ENCODE measurements around the gene RNF214.

Gene RNF214

DNA sequence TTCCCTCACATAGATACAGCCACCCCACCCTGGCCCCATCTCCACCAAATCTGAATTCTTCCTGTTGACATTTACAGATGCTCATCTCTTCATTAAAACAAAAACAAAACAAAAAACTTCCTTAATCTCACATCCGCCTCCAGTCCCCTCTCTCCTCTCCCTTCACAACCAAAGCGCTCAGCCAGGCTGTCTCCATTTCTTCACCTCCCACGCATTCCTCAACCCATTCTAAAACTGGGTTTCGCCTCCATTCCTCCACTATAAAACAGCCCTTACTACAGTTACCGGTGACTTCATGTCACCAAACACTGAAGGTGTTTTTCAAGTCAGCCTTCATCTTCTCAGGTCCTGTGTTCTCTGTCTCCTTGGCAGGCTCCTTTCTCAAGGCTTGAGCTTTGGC, 68.3 kb downstream of the RNF214 start:
- TF ChIP-seq, protein P1, sequence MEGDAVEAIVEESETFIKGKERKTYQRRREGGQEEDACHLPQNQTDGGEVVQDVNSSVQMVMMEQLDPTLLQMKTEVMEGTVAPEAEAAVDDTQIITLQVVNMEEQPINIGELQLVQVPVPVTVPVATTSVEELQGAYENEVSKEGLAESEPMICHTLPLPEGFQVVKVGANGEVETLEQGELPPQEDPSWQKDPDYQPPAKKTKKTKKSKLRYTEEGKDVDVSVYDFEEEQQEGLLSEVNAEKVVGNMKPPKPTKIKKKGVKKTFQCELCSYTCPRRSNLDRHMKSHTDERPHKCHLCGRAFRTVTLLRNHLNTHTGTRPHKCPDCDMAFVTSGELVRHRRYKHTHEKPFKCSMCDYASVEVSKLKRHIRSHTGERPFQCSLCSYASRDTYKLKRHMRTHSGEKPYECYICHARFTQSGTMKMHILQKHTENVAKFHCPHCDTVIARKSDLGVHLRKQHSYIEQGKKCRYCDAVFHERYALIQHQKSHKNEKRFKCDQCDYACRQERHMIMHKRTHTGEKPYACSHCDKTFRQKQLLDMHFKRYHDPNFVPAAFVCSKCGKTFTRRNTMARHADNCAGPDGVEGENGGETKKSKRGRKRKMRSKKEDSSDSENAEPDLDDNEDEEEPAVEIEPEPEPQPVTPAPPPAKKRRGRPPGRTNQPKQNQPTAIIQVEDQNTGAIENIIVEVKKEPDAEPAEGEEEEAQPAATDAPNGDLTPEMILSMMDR (IDR thresholded peaks at IDR 0.05), result no peak

- TF ChIP-seq, protein P1 (IDR thresholded peaks at IDR 0.05), result no peak
Observed at GRCh38 chr11:117302228-117302627, 69.8 kb downstream of the RNF214 start.

DNA sequence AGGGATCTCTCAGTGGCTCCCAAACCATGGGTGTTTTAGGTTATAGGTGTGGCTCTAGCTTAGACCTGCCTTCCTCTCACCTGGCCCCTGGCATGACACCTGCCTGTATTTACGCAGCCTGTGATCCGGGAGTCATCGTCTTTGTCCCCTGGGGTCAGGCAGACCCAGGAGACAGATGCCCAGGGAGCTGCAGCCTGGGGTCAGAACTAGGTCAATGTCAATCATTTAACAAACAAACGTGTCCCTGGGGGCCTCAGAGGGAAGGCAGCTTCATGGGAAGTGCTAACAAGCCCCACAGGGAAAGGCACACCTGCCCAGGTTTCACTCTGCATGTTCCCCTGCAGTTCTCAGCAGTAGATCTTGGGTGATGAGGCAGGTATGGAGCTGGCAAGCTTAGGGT, 70.6 kb downstream of the RNF214 start:
- TF ChIP-seq, protein P1 (IDR thresholded peaks at IDR 0.05), result no peak

DNA sequence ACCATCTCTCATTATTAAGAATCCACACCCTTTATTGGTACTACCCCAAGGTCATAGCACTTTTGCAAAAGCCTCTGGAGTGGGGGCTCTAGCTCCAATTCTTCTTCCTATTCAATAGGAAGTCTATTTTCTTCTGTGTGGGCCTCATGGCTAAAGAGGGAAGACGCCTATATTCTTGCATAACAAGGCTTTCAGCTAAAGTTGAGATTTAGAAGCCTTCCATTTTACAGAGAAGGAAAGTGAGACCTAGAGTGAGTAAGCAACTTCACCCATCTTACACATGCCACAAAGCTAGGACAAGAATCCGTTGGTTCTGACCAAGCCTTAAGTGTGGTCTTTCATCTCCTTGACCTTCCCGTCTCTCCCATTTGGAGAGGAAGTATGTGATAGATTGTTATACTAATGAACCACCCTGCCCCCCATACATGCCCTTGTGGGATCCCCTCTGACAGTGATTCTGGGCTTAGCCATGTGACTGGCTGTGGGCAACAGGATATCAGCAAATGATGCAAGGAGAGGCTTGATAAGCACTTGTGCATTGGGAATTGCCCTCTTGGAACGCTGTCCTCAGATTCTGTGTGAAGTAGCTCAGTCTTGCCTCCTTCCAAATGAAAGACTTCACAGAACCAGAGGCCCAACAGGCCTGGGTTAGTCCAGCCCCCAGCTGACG, 71.3 kb downstream of the RNF214 start:
- TF ChIP-seq, protein P1 (IDR thresholded peaks at IDR 0.05), result no peak

DNA sequence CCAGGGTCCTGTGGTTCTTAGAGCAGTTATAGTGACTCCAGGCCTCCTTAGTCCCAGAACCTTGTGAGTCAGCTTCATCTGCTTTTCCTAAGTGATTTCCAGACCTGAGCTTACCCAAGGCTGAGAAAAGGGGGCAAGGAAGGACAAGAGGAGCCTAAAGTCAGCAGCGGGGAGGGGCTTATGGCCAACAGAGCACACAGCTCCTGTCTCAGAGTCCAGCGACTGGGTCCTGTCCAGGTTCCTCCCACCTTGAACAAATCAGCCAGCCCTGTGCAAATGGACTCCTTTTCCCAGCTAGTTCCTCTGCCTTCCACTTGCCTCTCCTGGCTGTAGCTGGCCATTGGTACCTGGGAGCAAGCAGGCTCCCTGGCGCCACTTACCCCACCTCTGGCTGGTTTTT, 72.7 kb downstream of the RNF214 start:
- TF ChIP-seq, protein P1 (IDR thresholded peaks at IDR 0.05), result no peak

- TF ChIP-seq, protein P1 (IDR thresholded peaks at IDR 0.05), result no peak
Observed at GRCh38 chr11:117309310-117309709, 76.8 kb downstream of the RNF214 start.

DNA sequence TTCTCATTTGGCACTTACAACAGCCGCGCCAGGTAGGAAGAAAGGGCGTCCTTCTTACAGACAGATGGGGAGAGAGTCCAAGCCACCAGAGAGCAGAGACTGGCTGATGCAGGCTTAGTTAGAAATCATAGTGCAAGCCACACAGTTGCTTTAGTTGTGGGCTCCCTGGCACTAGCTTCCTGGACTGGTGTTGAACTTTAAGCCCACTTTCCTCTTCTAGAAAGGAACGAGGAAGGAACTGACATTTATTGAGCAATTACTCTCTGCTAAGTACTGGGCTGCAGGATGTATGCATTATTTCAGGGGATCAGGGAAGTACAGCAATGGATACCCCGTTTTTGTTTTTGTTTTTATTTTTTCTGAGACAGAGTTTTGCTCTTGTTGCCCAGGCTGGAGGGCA, 80.6 kb downstream of the RNF214 start:
- TF ChIP-seq, protein P1 (IDR thresholded peaks at IDR 0.05), result no peak
